ENCODE data around the gene ABCA2.

The ABCA2 gene

DNA sequence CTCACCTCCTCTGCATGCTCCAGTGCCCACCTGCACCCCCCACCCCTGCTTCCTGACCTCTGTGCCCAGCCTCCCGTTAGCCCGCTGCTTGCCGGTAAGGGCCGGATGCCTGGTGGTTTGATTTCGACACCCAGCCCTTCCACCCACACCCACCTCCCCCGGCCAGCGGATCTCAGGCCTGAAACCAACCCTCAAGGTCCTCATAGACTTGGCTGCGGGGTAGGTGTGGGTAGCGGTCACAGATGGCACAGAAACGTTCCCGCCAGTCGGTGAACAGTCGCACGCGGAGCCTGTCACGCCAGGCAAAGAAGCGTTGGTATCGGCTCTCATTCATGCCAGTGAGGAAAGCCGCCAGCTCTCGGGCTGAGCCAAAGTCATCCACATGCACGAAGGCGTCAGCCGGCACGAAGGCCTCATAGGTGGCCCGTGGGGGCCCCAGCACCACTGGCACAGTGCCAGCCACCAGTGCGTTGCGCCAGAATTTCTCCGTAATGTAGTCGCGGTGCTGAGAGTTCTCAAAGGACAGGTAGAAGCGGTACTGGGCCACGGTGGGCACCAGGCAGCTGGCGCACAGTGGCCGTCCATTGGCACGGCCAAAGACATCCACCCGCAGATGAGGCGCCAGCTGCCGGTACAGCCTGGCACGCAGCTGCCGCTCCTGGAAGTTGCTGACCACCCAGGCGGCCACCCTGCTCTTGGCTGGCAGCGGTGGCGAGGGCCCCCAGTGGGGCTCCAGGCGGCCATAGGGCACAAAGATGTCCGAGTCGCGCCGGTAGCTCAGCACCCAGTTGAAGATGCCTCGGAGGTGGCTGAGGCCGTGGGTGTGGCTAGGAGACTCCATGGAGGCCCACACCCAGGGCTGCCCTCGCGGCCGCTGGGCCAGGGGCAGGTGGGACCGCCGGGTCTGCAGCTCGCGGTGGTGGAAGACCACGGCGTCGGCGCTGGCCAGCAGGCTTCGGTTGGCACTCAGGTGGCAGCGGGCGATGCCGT, 2.8 kb upstream of the ABCA2 start:
- peak; percentile 47 for DNase-seq

DNA sequence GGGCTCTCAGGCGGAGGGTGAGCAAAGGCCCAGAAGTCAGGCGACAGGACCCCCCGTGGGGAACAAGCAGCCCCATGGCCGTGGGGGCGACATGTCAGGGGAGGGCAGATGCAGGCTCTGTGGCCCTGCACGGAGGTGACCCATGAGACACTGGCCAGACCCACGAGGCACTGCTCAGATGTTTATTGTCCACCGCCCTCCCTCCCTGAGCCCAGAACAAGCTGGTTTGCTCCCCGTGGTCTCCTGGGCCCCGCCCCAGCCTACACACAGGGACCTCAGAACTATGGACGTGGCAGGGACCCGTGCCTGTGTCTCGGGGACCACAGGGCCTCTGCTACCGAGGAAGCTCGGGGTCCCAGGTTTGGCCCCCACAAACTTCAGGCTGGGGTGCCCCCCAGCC, 2.0 kb upstream of the ABCA2 start:
- peak; percentile 32 for DNase-seq

DNA sequence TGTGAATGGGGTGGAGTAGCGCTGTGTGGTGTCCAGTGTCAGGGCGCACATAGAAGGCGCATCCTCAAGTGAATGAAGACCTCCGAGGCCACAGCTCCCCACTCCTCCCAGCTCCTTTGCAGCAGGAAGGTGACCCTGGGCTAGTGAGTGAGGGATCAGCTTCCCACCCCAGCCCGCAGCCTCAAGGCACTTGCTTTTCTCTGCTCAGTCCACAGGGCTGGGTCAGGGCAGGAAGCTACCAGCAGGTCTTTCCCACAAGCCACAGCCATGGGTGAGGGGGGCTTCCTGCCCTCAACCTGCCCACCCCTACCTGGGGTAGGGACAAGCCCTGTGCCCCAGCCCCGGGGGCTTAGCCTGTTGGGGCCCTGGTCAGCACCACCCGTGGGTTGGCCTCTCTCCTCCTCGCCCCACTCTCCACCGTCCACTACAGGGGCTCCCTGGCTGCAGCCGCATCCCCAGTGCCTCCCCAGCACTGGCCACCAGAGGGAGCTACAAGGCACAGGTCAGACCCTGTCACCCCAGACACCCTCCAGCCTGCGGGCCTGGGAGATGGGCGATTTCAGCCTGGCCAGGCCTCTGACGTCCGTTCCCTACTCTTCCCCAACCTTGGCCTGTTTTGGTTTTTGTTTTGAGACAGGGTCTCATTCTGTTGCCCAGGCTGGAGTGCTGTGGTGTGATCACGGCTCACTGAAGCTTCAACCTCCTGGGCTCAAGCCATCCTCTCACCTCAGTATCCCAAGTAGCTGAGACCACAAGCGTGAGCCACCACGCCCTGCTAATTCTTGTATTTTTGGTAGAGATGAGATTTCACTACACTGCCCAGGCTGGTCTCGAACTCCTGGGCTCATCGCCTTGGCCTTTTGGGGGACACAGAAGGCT, 1.3 kb upstream of the ABCA2 start:
- DNase-seq, result peak; percentile 78

DNA sequence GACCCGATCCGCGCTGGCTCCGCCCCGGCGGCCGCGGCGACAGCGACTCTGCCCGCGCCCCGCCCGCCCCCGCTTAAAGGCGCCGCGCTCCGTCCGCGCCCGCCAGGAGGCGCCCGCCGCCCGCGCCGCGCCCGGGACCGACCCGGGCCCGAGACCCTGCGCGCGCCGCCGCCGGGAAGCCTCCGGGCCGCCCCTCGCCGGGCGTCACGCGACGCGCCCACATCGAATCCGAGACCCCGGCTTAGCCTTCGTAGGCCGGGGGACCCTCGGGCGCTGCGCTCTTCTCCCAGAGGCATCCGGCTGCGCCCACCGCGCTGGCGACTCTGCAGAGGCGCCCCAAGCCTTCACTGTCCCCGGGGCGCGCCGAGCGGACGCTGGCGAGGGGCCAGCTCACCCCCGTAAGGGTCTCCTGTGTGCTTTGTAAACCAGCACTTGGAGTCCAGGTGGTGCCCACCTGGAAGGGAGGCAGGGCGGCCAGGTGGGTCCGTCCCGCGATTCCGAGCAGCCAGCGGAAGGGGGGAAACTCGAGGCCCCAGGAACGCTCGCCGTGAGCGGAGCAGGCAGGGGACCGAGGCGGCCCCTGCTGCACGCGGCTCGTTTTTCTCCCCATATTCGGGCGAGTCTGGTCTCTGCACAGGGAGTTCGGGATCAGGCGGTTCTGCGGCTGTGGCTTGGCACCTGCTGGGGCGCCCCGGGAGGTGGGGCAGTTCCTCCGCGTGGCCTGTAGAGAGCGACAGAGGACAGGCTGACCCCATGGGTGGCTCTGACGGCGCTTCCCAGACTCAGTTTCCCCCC, 423 bp upstream of the ABCA2 start:
- DNase-seq, result peak; percentile 79

DNA sequence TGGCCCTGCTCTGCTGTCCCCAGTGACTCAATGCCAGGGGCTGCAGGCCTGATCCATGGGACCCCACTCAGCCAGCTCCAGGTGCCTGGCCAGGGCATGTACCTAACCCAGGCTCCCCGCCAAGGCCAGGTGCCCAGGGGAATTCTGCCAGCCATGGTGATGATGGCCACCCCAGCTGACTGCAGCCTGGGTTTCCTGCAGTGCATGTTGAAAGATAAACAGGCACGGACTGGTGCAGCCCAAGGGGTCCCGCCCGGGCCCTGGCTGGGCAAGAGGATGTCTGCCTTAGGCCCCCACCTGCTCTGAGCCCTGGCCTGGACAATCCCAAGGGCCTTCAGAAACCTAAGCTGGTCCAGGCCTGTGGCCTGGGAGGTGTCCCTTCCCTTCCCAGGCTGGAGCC, 1.2 kb downstream of the ABCA2 start:
- peak; percentile 28 for DNase-seq

DNA sequence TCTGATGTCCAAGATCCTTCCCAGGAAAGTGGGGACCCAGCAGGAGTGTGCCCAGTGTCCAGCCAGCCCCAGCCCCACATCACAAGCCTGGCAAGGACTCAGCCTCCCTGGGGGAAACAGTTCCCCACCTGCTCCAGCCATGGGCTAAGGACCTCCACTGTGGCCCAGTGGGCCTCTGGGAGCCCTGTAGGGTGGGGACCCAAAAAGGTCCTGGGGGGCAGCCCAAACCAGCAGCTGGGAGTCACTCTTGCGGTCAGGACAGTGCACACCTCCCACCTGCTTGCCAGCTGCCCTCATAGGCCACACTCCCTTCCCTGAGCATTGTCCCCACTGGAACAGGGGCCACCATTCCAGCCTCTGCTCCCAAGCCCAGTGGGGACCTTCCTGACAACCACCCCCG, 1.7 kb downstream of the ABCA2 start:
- no peak for DNase-seq

DNA sequence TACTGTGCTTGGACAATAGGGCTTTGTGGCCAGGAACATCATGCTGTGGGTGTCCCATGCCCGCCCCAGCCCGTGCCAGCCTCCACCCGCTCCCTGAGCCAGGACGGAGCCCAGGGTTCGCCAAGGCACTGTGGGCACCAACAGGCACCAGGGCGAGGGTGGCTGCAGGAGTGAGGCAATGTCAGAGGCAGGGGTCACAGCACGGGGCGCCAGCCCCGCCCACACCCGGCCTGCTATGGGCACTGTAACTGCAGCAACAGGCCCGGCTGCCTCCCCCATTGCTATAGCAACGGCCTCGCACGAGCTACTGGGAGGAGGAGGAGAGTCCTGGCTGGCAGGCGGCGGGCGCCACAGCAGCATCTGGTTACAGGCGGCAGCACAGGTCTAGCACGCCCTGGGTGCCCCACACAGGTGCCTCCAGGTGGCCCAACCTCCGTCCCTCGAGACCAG, 2.5 kb downstream of the ABCA2 start:
- DNase-seq, result peak; percentile 32

DNA sequence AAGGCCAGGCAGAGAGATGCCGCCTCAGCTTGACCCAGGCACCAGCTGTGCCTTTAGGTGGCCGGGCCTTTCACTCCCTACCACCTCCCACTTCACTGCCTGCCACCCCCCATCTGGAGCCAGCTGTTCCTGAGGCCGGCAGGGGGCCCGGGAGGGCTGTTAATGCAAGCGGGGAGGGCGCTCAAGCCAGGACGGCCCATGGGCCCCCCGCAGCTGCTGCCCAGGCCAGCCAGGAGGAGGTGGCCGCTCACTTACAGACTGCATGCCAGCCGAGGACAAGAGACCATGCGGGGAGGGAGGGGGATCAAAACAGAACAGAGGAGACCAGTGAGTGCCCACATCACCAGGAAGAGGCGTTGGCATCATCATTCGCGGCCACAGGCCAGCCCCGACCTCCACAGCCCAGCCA, 4.5 kb downstream of the ABCA2 start:
- DNase-seq, result no peak

DNA sequence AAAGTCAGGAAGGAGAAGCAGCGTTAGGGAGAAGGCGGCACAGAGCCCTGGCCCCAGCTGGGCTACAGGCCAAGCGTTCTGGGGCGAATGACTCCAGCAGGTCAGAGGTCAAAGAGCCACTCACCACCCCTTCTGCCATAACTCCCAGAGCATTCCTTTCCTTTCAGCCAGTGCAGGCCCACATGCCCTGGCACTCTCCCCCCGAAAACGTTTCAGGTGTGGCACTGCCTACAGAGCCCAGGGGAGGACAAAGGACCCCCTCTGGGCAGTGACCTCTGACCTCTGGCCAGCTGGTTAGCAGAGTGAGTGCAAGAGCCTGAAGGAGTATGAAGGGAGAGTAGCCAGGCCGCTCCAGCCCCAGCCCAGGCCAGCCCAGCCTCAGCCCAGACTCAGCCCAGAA, 4.9 kb downstream of the ABCA2 start:
- no peak for DNase-seq

DNA sequence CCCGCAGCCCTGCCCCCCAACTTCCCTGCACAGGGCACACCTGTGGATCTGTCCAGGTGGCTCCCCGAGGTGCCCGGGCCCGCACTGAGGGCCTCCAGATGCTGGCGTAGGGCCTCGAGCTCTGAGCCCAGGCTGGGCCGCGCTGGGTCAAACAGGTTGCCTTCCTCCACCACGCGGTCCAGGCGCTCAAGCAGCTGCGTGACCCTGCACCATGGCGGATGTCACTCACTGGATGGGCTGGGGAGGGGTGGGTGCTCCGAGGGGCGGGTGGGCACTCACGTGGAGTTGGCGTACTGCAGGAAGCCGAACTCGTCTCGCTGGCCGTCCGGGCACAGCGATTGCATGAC, 5.4 kb downstream of the ABCA2 start:
- no peak for DNase-seq

DNA sequence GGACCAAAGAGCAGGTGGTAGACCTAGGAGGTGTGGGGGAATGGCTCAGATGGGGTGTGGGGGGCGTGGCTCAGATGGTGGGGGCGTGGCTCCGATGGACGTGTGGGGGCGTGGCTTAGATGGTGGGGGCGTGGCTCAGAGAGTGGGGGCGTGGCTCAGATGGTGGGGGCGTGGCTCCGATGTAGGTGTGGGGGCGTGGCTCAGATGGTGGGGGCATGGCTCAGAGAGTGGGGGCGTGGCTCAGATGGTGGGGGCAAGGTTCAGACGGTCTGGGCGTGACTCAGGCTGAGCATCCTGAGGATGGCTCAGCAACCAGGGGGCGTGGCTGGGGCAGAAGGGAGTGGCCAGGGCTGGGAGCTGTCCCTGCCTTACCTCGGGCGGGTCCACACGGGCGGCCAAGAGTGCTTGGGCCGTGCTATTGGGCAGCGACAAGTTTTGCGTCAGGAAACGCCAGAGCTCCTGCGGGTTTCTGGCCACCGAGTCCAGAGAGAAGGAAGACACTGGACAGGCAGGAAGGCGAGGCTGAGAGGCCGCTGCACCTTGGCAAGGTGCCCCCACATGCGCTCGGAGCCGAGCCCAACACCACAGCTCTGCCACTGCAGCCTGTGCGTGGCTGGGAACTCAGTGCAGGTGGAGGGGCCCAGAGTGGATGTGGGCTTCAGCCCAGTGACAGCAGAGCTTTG, 5.9 kb downstream of the ABCA2 start:
- peak; percentile 74 for DNase-seq

DNA sequence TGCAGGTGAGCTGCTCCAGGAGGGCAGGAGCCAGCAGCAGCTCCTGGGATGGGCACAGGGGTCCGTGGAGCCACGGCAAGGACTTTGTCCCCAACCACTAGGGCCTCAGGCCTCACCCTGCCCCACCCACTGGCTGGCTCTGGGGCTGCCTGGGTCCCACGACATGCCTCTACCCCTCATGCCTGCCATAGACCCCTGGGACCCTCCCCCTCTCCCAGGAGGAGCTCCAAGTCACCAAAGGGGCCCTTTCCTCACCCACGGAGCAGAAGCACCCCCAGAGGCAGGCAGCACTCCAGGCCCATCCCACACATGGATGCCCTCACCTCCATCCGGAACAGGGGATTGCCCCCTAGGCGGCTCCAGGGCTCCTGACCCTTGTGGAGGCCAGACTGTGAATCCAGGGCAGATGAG, 6.5 kb downstream of the ABCA2 start:
- DNase-seq, result no peak

DNA sequence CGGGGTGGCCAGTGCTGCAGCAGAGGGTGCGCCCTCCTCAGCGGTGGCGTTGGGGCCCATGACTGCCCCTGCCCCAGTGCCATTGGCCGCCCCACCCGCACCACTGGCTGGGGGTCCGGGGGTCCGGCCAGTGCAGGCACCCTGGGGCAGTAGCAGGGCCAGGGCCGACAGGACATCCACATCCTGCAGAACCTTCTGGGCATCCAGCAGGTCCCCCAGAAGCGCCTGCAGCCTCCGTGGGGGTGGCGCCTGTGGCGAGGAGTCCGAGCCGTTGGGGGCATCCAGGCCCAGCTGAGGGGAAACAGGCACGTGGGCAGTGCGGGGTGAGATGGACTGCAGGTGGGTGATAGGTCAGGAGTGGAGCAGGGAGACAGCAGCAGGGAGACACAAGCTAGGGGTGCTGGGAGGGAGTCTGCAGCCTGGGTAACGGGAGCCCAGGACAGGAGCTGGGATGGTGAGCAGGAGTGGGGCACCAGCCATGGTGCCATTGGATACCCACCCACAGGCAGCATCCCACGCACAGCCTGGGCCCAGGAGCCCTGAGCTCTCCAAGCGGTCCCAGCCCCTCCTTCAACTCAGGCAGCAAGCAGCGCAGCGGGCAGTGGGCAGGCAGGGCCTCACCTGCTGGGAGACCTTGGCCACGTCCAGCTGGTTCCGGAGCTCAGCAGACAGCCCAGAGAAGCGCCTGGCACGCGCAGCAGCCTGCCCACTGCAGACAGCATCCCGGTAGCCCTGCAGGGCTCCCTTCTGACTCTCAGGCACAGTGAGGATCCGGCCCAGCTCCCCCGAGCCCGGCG, 7.1 kb downstream of the ABCA2 start:
- DNase-seq, result no peak

DNA sequence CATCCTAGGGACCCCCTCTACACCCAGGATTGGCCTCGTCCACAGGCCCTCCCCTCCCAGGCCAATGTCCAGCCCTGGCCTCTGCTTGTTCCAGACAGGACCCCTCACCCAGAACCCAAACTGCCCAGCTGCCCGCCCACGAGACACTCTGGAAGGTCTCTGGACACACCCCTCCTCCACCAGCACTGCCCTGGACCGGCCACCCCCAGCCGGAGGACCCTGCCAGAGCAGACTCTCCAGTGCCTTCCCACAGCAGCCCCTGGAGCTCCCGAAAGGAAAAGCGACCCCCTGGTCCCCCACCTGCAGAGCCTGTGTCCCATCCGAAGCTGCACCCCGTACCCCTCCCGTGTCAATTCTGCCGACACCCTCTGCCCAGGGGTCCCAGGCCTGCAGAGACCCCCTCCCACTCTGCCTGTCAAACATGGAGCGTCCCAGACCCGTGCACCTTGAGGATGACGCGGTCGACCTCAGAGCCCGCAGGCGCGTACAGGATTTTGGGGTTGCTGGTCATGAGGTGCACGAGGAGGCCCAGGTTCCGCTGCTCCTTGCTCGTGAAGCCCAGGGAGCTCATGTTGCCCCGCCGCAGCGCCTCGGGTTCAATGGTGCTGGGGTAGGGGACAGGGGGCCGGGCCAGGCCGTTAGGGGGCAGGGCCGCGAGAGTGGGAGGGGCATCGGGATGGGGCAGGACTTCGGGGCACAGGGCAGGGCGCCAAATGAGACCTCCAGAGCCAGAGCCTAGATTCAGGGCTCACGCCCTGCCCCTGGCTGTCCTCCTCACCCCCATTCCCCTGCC, 8.0 kb downstream of the ABCA2 start:
- DNase-seq, result no peak

DNA sequence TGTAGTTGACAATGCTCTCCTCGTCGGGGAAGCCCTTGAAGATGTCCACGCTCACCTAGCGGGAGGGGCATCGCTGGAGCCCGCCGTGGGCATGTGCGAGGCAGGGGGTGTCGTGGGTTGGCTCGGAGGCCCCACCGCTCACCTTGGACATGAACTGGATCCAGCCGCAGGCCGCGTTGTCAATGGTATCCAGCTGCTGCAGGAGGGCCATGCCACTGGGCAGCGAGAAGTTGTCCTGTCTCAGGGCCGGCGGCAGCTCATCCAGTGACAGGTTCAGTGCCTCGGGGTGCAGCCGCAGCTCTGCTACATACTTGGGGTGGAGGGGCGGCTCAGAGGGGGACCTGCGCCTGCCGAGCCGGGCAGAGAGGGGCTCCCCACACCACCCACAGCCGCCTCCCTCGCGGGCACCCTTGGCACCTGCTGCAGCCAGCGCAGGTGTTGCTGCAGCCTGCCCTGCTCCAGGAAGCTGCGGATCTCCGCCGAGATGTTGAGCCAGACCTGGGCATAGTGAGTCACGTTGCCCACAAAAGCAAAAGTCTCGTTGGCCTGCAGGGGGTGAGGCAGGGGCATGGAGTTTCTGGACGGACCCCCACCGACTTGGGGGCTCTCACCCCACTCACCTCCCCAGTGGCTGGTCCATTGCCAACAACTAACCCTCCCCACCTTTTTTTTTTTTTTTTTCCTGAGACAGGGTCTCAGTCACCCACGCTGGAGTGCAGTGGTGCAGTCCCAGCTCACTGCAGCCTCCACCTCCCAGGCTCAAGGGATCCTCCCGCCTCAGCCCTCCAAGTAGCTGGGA, 9.1 kb downstream of the ABCA2 start:
- no peak for DNase-seq

DNA sequence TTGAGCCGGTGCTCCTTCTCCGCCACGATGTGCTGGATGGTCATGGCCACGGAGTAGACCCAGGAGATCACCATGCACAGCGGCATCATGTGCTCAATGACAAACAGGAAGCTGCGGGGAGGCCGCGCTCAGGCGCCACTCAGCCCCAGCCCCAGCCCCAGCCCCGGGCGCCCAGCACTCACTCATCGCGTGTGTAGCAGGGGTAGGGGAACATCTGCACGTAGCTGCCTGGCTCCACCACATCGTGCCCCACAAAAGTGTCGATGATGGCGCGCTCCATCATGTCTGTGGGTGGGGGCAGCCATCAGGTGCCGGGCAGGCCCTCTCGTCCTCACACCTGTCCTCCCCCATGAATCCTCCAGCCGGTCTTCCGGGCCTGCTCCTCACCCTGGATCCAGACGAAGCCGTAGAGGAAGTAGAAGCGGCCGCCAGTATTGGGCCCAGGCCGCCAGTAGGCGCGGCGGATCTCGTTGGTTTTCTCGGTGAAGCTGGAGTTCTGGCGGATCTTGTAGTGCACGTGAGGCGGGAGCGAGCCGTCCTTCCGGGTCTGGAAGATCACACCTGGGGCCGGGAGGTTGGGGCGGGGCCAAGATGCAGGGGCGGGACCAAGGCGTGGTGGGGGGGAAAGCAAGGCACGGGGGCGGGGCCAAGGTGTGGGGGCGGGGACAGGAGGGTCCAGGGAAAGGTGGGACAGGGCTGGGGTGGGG, 10.1 kb downstream of the ABCA2 start:
- no peak for DNase-seq

DNA sequence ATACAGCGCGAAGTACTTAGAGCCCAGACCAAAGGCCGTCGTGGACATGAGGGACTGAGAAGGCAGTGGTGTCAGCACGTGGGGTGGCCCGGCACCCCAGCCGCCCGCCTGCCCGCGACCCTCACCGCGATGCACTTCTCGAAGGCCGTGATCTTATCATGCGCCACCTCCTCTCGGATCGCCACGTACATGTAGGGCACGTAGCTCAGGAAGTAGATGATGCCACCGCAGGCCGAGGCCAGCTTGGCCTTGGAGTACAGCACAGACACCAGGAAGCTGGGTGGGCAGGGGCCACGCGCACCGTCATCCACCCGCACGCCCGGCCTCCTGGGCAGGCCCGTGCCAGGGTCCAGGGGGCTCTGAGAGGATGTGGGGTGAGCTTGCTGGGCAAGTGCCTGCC, 11.0 kb downstream of the ABCA2 start:
- DNase-seq, result no peak

DNA sequence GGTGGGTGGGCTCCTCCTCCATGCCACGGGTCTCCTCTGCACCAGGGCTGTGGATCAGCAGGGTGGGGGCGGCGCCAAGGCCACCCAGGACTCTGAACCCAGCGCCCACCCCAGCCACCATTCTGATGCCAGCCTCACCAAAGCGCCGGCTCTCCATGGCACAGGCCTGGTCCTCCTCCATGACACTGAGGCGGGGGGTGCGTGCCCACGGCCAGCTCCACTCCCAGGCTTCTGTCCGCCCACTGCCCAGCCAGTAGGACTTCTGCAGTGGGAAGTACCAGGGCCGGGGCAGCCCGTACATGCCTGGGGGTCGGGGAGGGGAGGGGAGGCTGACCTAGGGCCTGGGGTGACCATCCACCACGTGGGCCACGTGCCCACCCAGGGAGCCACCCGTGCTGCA, 11.6 kb downstream of the ABCA2 start:
- DNase-seq, result no peak

DNA sequence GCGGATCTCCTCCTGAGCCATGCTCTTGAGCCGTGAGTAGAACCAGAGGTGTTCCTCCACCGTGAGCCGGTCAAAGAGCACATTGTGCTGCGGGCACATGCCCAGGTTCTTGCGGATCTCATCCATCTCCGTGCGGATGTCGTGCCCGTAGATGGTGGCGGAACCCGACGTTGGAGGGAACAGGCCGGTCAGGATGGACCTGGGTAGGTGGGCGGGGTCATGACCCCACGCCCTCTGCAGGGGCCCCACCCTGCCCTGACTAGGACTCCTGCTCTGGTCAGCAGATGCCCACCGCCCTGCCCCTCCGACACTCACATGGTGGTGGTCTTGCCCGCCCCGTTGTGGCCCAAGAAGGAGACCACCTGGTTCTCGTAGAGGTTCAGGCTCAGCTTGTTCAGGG, 12.1 kb downstream of the ABCA2 start:
- DNase-seq, result no peak
